ENCODE results near the gene LRSAM1. TPM values are rescaled to one million over a fixed set of nuclear protein-coding genes. Genes with fewer than 3 reads are reported as not detected.

Gene LRSAM1
- total and polyA plus RNA-seq, 3 donors from 2014 or later = 9.9 to 22.0 (median 20.5) TPM

DNA sequence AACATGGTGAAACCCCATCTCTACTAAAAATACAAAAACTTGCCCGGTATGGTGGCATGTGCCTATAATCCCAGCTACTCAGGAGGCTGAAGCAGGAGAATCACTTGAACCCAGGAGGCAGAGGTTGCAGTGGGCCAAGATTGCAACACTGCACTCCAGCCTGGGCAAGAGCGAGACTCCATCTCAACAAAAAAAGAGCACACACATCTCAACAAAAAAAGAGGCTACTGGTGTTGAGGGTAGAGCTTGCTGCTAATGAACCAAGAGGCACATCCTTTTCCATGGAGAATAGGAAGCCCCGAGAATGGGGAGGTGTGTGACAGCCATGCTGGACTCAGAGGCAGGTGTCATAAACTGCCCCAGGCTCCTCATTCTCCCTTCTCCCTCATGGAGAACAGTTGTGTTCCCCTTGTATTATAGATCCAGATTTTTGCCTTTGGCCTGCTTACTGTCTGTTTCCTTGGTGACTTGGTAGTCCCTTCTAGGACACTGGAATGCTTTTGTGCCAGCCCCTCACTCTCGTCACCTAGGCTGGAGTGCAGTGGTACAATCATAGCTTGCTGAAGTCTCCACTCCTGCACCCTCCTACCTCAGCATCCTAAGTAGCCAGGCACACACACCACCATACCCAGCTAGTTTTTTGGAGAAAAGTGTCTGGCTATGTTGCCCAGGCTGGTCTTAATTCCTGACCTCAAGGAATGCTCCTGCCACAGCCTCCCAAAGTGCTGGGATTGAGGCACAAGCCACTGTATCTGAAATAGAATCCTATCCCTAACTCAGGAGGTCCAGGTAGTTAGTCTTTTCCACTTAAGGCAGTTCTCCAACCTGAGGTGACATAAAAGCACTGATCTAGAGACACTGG is 5.2 kb upstream of the LRSAM1 start:
- H3K4me1 ChIP-seq = peaks cover 14% of the 10 kb centered on the region
- 86 to 89% methylated on average over 4 of the region's 4 CpGs for WGBS, 2 donors
- intact Hi-C loops (cut with DNase I; ENCODE audit: low total_unique reads) = no loop called here
- H3K9me3 ChIP-seq = no peaks in the 10 kb centered on the region
- H3K36me3 ChIP-seq (ENCODE audit: low read depth, missing control alignments) = no peaks in the 10 kb centered on the region
- DNase-seq = no peak
- H3K27ac ChIP-seq = no peak overlapping the region
- H3K4me3 ChIP-seq = no peak overlapping the region
- no peaks in the 10 kb centered on the region for H3K27me3 ChIP-seq
- TF ChIP-seq POLR2A (IDR thresholded peaks at IDR 0.05) = no peak
- no peak for TF ChIP-seq CTCF (IDR thresholded peaks at IDR 0.05)

- TF ChIP-seq POLR2A (IDR thresholded peaks at IDR 0.05) = no peak
- TF ChIP-seq CTCF (IDR thresholded peaks at IDR 0.05) = no peak
- intact Hi-C loops (cut with DNase I; ENCODE audit: low total_unique reads) = no loop called here
- DNase-seq = no peak
- H3K9me3 ChIP-seq = no peaks in the 10 kb centered on the region
- no peak overlapping the region for H3K4me3 ChIP-seq
- WGBS, 2 donors = 82 to 88% methylated on average over 7 of the region's 7 CpGs
- H3K27me3 ChIP-seq = no peaks in the 10 kb centered on the region
- H3K4me1 ChIP-seq = peaks cover 14% of the 10 kb centered on the region
- H3K36me3 ChIP-seq (ENCODE audit: low read depth, missing control alignments) = no peaks in the 10 kb centered on the region
- no peak overlapping the region for H3K27ac ChIP-seq
Observed at GRCh38 chr9:127446713-127447415, 4.4 kb upstream of the LRSAM1 start.

DNA sequence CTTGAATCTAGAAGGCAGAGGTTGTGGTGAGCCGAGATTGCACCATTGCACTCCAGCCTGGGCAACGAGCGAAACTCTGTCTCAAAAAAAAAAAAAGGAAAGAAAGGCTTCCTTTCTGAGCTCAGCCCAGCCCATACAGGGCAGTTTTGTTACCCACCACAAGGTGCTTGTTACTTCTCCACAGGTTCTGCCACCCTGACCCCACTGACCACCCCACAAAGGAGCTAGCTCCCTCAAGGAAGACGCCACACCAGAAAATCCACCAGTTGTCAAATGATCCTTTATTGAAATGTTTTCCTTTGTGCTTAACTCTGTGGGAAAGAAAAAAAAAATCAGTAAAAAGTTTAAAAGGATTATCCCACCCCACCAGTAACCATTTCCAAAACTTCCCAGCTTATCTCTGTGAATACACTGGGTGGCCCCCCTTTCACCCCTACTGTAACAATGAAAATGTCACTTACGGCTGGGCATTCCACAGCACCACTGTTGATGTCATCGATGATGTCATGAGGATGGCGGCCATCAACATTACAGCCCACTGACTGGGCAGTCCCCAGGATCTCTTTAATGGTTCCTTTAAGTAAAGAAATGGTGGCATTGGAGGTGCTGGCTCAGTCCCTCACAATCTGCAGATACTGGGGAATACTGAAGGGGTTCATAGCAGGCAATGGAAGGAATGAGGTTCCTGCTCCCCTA is 3.7 kb upstream of the LRSAM1 start:
- Histone ChIP-seq H3K36me3 (ENCODE audit: low read depth, missing control alignments) (no peaks in the 10 kb centered on the region), H3K27me3 (no peaks in the 10 kb centered on the region), H3K4me3 (no peak overlapping the region), H3K9me3 (no peaks in the 10 kb centered on the region), H3K27ac (no peak overlapping the region), H3K4me1 (peaks cover 20% of the 10 kb centered on the region)
- WGBS, 2 donors = 73 to 80% methylated on average over 7 of the region's 7 CpGs
- intact Hi-C loops (cut with DNase I; ENCODE audit: low total_unique reads) = no loop called here
- no peak for DNase-seq
- no peak for TF ChIP-seq CTCF (IDR thresholded peaks at IDR 0.05)

GRCh38 chr9:127448112-127448805 is 3.1 kb upstream of the LRSAM1 start:
- no peaks in the 10 kb centered on the region for H3K9me3 ChIP-seq
- H3K36me3 ChIP-seq (ENCODE audit: low read depth, missing control alignments) = no peaks in the 10 kb centered on the region
- TF ChIP-seq POLR2A (IDR thresholded peaks at IDR 0.05) (no peak), CTCF (IDR thresholded peaks at IDR 0.05) (no peak)
- no peak overlapping the region for H3K27ac ChIP-seq
- WGBS, 2 donors = 87% methylated on average over 8 of the region's 8 CpGs
- no peaks in the 10 kb centered on the region for H3K27me3 ChIP-seq
- peaks cover 20% of the 10 kb centered on the region for H3K4me1 ChIP-seq
- no peak for DNase-seq
- H3K4me3 ChIP-seq = no peak overlapping the region
- intact Hi-C loops (cut with DNase I; ENCODE audit: low total_unique reads) = no loop called here

All from testis (tissue), 3 donors.